ENCODE results near the gene ZMAT2. TPM values are rescaled to one million over a fixed set of nuclear protein-coding genes. Genes with fewer than 3 reads are reported as not detected.

The ZMAT2 gene
- total RNA-seq, 1 donor from 2014 or later, result 47.1 TPM

DNA sequence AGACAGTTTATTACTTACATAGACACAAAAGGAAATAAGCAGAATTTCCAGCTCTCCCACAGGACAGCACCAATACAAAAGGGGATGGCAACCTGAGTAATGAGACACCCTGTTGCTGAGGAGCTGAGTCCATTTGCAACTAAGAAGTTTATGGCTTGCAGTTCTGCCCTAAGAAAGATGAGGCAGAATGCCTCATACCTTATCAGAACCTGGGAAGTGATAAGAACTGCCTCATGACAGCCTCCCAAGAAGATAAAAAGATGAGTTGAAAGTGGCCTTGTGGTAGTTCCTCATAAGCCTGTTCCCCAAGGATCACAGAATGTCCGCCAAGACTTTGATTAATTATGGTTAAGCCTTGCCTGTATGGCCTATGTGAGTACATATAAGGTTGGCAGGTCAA lies 41.7 kb downstream of the ZMAT2 start:
- FAIRE-seq (no peak), DNase-seq (ENCODE audit: low read depth) (no peak)
- Histone ChIP-seq H3K36me3 (ENCODE audit: control insufficient read depth, insufficient read depth, low read length) (no peaks in the 10 kb centered on the region), H3K4me3 (ENCODE audit: low read depth, low read length) (no peak overlapping the region), H3K27me3 (ENCODE audit: control insufficient read depth, insufficient read depth, low read length) (no peaks in the 10 kb centered on the region)
- TF ChIP-seq CTCF (IDR thresholded peaks at IDR 0.05; ENCODE audit: insufficient read depth, low read length, severe bottlenecking), result no peak

GRCh38 chr5:140753561-140753960 lies 53.3 kb downstream of the ZMAT2 start:
- no peak for TF ChIP-seq CTCF (IDR thresholded peaks at IDR 0.05; ENCODE audit: insufficient read depth, low read length, severe bottlenecking)
- H3K27me3 ChIP-seq (ENCODE audit: control insufficient read depth, insufficient read depth, low read length), result no peaks in the 10 kb centered on the region
- FAIRE-seq, result no peak
- DNase-seq (ENCODE audit: low read depth), result no peak
- H3K36me3 ChIP-seq (ENCODE audit: control insufficient read depth, insufficient read depth, low read length), result no peaks in the 10 kb centered on the region
- H3K4me3 ChIP-seq (ENCODE audit: low read depth, low read length), result no peak overlapping the region

Other genes starting within 250 kb of the ZMAT2 start
- gene EIF4EBP3, start 152.8 kb upstream of the ZMAT2 start, total RNA-seq, result 2.6 and 3.2 TPM in 2 replicates
- gene SRA1, start 143.0 kb upstream of the ZMAT2 start, total RNA-seq, result 39.8 and 48.5 TPM in 2 replicates
- gene APBB3, start 135.8 kb upstream of the ZMAT2 start, total RNA-seq, result 6.3 and 8.1 TPM in 2 replicates
- gene SLC35A4, start 135.6 kb upstream of the ZMAT2 start, total RNA-seq, result 13.2 and 21.4 TPM in 2 replicates
- 2.3 and 3.2 TPM in 2 replicates for gene CD14, start 67.3 kb upstream of the ZMAT2 start, total RNA-seq
- 15.7 and 18.2 TPM in 2 replicates for gene TMCO6, start 61.0 kb upstream of the ZMAT2 start, total RNA-seq
- gene NDUFA2, start 52.8 kb upstream of the ZMAT2 start, total RNA-seq, result 16.8 and 46.5 TPM in 2 replicates
- 58.4 and 98.7 TPM in 2 replicates for gene IK, start 52.6 kb upstream of the ZMAT2 start, total RNA-seq
- gene WDR55, start 35.5 kb upstream of the ZMAT2 start, total RNA-seq, result 35.7 and 40.8 TPM in 2 replicates
- gene DND1, start 26.9 kb upstream of the ZMAT2 start, total RNA-seq, result 0.26 TPM in 2 replicates
- 55.3 and 73.0 TPM in 2 replicates for gene HARS1, start 9.1 kb upstream of the ZMAT2 start, total RNA-seq
- 28.9 and 32.9 TPM in 2 replicates for gene HARS2, start 9.0 kb upstream of the ZMAT2 start, total RNA-seq
- under 0.01 TPM in 1 of 2 replicates, not detected in the other for gene PCDHA1, start 85.7 kb downstream of the ZMAT2 start, total RNA-seq
- under 0.01 TPM in 1 of 2 replicates, not detected in the other for gene PCDHA2, start 94.4 kb downstream of the ZMAT2 start, total RNA-seq
- gene PCDHA3, start 100.6 kb downstream of the ZMAT2 start, total RNA-seq, result under 0.01 TPM in 1 of 2 replicates, not detected in the other
- gene PCDHA4, start 106.6 kb downstream of the ZMAT2 start, total RNA-seq, result 0.26 and 0.77 TPM in 2 replicates
- 0.13 TPM in 1 of 2 replicates, not detected in the other for gene PCDHA5, start 121.2 kb downstream of the ZMAT2 start, total RNA-seq
- 0.13 TPM in 1 of 2 replicates, not detected in the other for gene PCDHA6, start 127.5 kb downstream of the ZMAT2 start, total RNA-seq
- under 0.01 and 0.13 TPM in 2 replicates for gene PCDHA7, start 133.8 kb downstream of the ZMAT2 start, total RNA-seq
- gene PCDHA8, start 140.7 kb downstream of the ZMAT2 start, total RNA-seq, result 0.13 TPM in 1 of 2 replicates, not detected in the other
- under 0.01 TPM in 2 replicates for gene PCDHA9, start 147.9 kb downstream of the ZMAT2 start, total RNA-seq
- gene PCDHA10, start 155.4 kb downstream of the ZMAT2 start, total RNA-seq, result under 0.01 TPM in 2 replicates
- 0.79 and 1.8 TPM in 2 replicates for gene PCDHA11, start 168.5 kb downstream of the ZMAT2 start, total RNA-seq
- gene PCDHA12, start 174.9 kb downstream of the ZMAT2 start, total RNA-seq, result under 0.01 and 0.13 TPM in 2 replicates
- gene PCDHA13, start 181.7 kb downstream of the ZMAT2 start, total RNA-seq, result 0.13 and 0.26 TPM in 2 replicates
- 1.6 and 1.7 TPM in 2 replicates for gene PCDHAC1, start 225.9 kb downstream of the ZMAT2 start, total RNA-seq

Measured in bronchial epithelial cell (primary cell).